ENCODE data around the gene DOCK6. TPM values are rescaled to one million over a fixed set of nuclear protein-coding genes. Genes with fewer than 3 reads are reported as not detected.

Gene DOCK6
- total RNA-seq, 1 experiment from 2014 or later, result 82.4 TPM

GRCh38 chr19:11209839-11210655 is 52.3 kb downstream of the DOCK6 start:
- ATAC-seq (no peak), DNase-seq (ENCODE audit: low read depth, low spot score) (no peak)
- intact Hi-C loops (cut with micrococcal nuclease), result no loop called here
- H3K27ac ChIP-seq (ENCODE audit: low read depth, low read length), result no peak overlapping the region
- no peaks in the 10 kb centered on the region for H3K4me1 ChIP-seq (ENCODE audit: control insufficient read depth in 1 of 2, insufficient read depth in 2 of 2, low read length in 2 of 2)
- no peaks in the 10 kb centered on the region for H3K9me3 ChIP-seq (ENCODE audit: control insufficient read depth in 1 of 2, insufficient read depth in 1 of 2, low read depth in 1 of 2, low read length in 2 of 2)
- H3K4me3 ChIP-seq (replicated peaks in 1 of 2; ENCODE audit: low read depth in 1 of 2, low read length in 2 of 2), result no peak overlapping the region
- no peaks in the 10 kb centered on the region for H3K9me2 ChIP-seq (ENCODE audit: insufficient read depth)
- no peaks in the 10 kb centered on the region for H4K20me1 ChIP-seq (ENCODE audit: insufficient read depth)
- peaks cover 0 to 6% of the 10 kb centered on the region in 2 experiments; a peak in 1 of 4 replicates for H3K36me3 ChIP-seq (ENCODE audit: control insufficient read depth in 1 of 2, insufficient read depth in 2 of 2, low read length in 2 of 2)
- H3K27me3 ChIP-seq (ENCODE audit: insufficient read depth, low read length), result no peaks in the 10 kb centered on the region
- no peaks in the 10 kb centered on the region for H3K79me2 ChIP-seq (ENCODE audit: insufficient read depth, low read length)
- no peak overlapping the region for H2AFZ ChIP-seq (ENCODE audit: low read depth, low read length, poor library complexity, severe bottlenecking)
- RAD21 ChIA-PET (ENCODE audit: low non-redundant PET in 1 of 2, low total read pairs in 2 of 2, uncharacterized antibody in 2 of 2, unreplicated experiment in 2 of 2), result no interaction called here
- H3K9ac ChIP-seq (ENCODE audit: low read length), result no peak overlapping the region
- CTCF ChIA-PET, result no interaction called here
- POLR2A ChIA-PET, result no interaction called here
- BruUV-seq (replicated peaks), result no TSS peak
- no peak overlapping the region for H3K4me2 ChIP-seq (ENCODE audit: low read length)
- TF ChIP-seq MAX (IDR thresholded peaks at IDR 0.05) (no peak), EZH2 (IDR thresholded peaks at IDR 0.05) (no peak), SP1 (IDR thresholded peaks at IDR 0.05; ENCODE audit: low read depth) (no peak), ATF3 (IDR thresholded peaks at IDR 0.05) (no peak), POLR2AphosphoS5 (IDR thresholded peaks at IDR 0.05; ENCODE audit: low read depth, low read length) (no peak), REST (IDR thresholded peaks at IDR 0.05; ENCODE audit: low read depth) (no peak), ELF1 (IDR thresholded peaks at IDR 0.05; ENCODE audit: borderline replicate concordance, low read depth) (no peak), SRF (IDR thresholded peaks at IDR 0.05; ENCODE audit: low read depth) (no peak), EZH2phosphoT487 (IDR thresholded peaks at IDR 0.05; ENCODE audit: borderline replicate concordance) (no peak), CEBPB (IDR thresholded peaks at IDR 0.05; ENCODE audit: low read depth) (no peak), TCF7L2 (IDR thresholded peaks at IDR 0.05; ENCODE audit: borderline replicate concordance, extremely low read depth, insufficient read depth, insufficient read length) (no peak), JUND (IDR thresholded peaks at IDR 0.05) (no peak), ZFX (IDR thresholded peaks at IDR 0.05) (no peak), ZNF274 (IDR thresholded peaks at IDR 0.05; ENCODE audit: low read depth, low read length) (no peak), ZBTB33 (IDR thresholded peaks at IDR 0.05; ENCODE audit: extremely low read depth, insufficient replicate concordance, low read length) (no peak), RAD21 (IDR thresholded peaks at IDR 0.05; ENCODE audit: low read depth) (no peak), EGR1 (IDR thresholded peaks at IDR 0.05; ENCODE audit: low read depth) (no peak), SIN3A (IDR thresholded peaks at IDR 0.05; ENCODE audit: low read depth) (no peak), YY1 (IDR thresholded peaks at IDR 0.05; ENCODE audit: extremely low read depth, insufficient replicate concordance, low read depth, low read length) (no peak)
- TF ChIP-seq, protein P1, sequence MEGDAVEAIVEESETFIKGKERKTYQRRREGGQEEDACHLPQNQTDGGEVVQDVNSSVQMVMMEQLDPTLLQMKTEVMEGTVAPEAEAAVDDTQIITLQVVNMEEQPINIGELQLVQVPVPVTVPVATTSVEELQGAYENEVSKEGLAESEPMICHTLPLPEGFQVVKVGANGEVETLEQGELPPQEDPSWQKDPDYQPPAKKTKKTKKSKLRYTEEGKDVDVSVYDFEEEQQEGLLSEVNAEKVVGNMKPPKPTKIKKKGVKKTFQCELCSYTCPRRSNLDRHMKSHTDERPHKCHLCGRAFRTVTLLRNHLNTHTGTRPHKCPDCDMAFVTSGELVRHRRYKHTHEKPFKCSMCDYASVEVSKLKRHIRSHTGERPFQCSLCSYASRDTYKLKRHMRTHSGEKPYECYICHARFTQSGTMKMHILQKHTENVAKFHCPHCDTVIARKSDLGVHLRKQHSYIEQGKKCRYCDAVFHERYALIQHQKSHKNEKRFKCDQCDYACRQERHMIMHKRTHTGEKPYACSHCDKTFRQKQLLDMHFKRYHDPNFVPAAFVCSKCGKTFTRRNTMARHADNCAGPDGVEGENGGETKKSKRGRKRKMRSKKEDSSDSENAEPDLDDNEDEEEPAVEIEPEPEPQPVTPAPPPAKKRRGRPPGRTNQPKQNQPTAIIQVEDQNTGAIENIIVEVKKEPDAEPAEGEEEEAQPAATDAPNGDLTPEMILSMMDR (IDR thresholded peaks at IDR 0.05 in 2 of 3, conservative IDR thresholded peaks at IDR 0.05 in 1 of 3; ENCODE audit: borderline replicate concordance in 1 of 3, insufficient read depth in 1 of 3, low read depth in 2 of 3, low read length in 2 of 3), result no peak
